ENCODE measurements around the gene DPM2.

DNA sequence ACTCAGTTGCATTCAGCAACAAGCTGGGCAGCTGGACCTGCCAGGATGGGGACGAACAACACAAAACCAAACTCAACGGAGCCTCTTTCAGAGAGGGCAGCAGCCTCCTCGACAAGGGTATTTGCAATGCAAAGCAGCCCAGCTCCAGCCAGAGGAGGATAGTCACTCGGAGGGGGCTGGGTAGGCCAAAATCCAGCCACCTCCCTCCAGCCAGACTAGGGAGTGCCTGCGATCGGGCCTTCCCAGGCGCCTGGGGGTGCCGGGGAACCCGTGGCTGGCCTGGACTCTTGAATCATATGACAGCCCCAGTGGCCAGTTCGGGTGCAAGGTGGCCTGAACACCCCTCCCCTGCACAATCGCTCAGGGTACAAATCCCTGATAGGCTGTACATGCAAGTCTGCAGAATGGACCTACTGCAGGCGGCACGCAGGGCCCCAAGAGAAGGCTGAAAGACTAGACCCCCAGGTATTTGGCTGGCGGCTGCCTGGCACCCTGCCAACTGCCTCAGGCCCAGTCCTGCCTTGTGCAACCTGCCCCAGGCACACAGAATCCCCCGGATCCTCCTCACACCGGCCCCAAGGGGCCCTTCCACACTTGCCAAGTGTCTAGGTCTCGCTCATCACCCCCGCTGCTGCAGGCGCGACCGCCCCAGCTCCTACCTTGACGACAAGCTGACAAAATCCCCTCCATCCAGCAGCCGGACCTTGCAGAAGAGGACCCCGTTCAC, 41.8 kb upstream of the DPM2 start:
- TF ChIP-seq FOXJ3 (CRISPR knock-in tag; IDR thresholded peaks at IDR 0.05; ENCODE audit: borderline replicate concordance) (no peak), ZNF263 (CRISPR knock-in tag; IDR thresholded peaks at IDR 0.05; ENCODE audit: low read depth) (no peak)
- TF ChIP-seq, protein P1, sequence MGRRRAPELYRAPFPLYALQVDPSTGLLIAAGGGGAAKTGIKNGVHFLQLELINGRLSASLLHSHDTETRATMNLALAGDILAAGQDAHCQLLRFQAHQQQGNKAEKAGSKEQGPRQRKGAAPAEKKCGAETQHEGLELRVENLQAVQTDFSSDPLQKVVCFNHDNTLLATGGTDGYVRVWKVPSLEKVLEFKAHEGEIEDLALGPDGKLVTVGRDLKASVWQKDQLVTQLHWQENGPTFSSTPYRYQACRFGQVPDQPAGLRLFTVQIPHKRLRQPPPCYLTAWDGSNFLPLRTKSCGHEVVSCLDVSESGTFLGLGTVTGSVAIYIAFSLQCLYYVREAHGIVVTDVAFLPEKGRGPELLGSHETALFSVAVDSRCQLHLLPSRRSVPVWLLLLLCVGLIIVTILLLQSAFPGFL (CRISPR knock-in tag; IDR thresholded peaks at IDR 0.05; ENCODE audit: borderline replicate concordance), result no peak
